SK-N-SH (cell line): ENCODE results near the gene CDK4. TPM values are rescaled to one million over a fixed set of nuclear protein-coding genes. Genes with fewer than 3 reads are reported as not detected.

Experiments used
- CTCF ChIA-PET: fragments of 300-600, 350-600 bp; formaldehyde crosslinking; extraction: SDS; loops from one replicate; lab custom pipeline; 2021; lab: Yijun Ruan, JAX
- POLR2A ChIA-PET: fragments of 350-600 bp; sonication (Branson Sonifier 250); formaldehyde crosslinking; extraction: SDS; loops from one replicate; lab custom pipeline; 2020; ENCODE audit warnings: antibody characterized with exemption, inconsistent platforms; lab: Yijun Ruan, JAX
- DNase-seq: peaks from one replicate; pipeline ENCODE4 v3.0.0; 2012
- H2AFZ ChIP-seq: fragments of 200-600 bp; sonication (generic); 2 replicates; pipeline ENCODE4 v1.8.1; 2016; ENCODE audit warnings: antibody characterized with exemption, mild to moderate bottlenecking, low read depth
- H3F3A ChIP-seq: fragments of 200-600 bp; sonication (generic); replicated peaks from 2 replicates; pipeline ENCODE3; 2016; ENCODE audit warnings: antibody characterized with exemption, mild to moderate bottlenecking; ENCODE audit not compliant: insufficient read depth
- H3K27ac ChIP-seq, 2 experiments: fragments of 200-500 bp in 1 of 2; fragments of 200-600 bp in 1 of 2; sonication (Bioruptor generic) in 1 of 2; sonication (generic), shearing (Covaris generic) in 1 of 2; 2 replicates each; pipeline versions ENCODE4 v1.5.1 to v1.6.1; 2014 to 2016; ENCODE audit warnings: low read depth in 2 of 2, inconsistent platforms in 1 of 2, low read length in 1 of 2, mild to moderate bottlenecking in 1 of 2, mixed read lengths in 1 of 2
- H3K27me3 ChIP-seq: fragments of 200-600 bp; sonication (generic), shearing (Covaris generic); 2 replicates; pipeline ENCODE4 v1.6.1; 2016; ENCODE audit warnings: mixed run types; ENCODE audit not compliant: insufficient read depth
- H3K36me3 ChIP-seq, 2 experiments: fragments of 200-500 bp in 1 of 2; fragments of 200-600 bp in 1 of 2; sonication (Bioruptor generic) in 1 of 2; sonication (generic) in 1 of 2; replicated peaks in 1 of 2; 2 replicates each; pipeline versions ENCODE3 to v1.5.1; 2014 to 2016; ENCODE audit warnings: low read length in 1 of 2, mild to moderate bottlenecking in 1 of 2; ENCODE audit not compliant: insufficient read depth in 2 of 2, control insufficient read depth in 1 of 2
- H3K4me1 ChIP-seq, 2 experiments: fragments of 200-500 bp in 1 of 2; fragments of 200-600 bp in 1 of 2; sonication (Bioruptor generic) in 1 of 2; sonication (generic), shearing (Covaris generic) in 1 of 2; 2 replicates each; pipeline versions ENCODE4 v1.5.1 to v1.6.1; 2014 to 2016; ENCODE audit warnings: low read depth in 1 of 2, low read length in 1 of 2, mixed run types in 1 of 2; ENCODE audit not compliant: insufficient read depth in 2 of 2, control insufficient read depth in 1 of 2
- H3K4me2 ChIP-seq: fragments of 200-600 bp; sonication (generic), shearing (Covaris generic); 2 replicates; pipeline ENCODE4 v1.6.1; 2017; ENCODE audit warnings: mixed run types
- H3K4me3 ChIP-seq, 2 experiments: fragments of 200-500 bp in 1 of 2; fragments of 200-600 bp in 1 of 2; sonication (Bioruptor generic) in 1 of 2; sonication (generic), shearing (Covaris generic) in 1 of 2; 2 replicates each; pipeline versions ENCODE4 v1.5.1 to v1.8.1; 2014 to 2016; ENCODE audit warnings: low read depth in 2 of 2, inconsistent platforms in 1 of 2, low read length in 1 of 2, mild to moderate bottlenecking in 1 of 2, mixed read lengths in 1 of 2, moderate library complexity in 1 of 2
- H3K79me2 ChIP-seq: fragments of 200-600 bp; sonication (generic); 2 replicates; pipeline ENCODE4 v1.8.1; 2017; ENCODE audit warnings: mild to moderate bottlenecking; ENCODE audit not compliant: insufficient read depth
- H3K9ac ChIP-seq: fragments of 200-600 bp; sonication (generic); 2 replicates; pipeline ENCODE4 v1.6.1; 2017; ENCODE audit warnings: mixed run types
- H3K9me2 ChIP-seq: fragments of 200-600 bp; sonication (generic); 2 replicates; pipeline ENCODE4 v1.6.1; 2017; ENCODE audit warnings: mixed run types
- H3K9me3 ChIP-seq: fragments of 200-600 bp; sonication (generic); 2 replicates; pipeline ENCODE4 v1.6.1; 2017; ENCODE audit warnings: mixed run types, mild to moderate bottlenecking, moderate library complexity
- H4K20me1 ChIP-seq: fragments of 200-600 bp; sonication (generic); 2 replicates; pipeline ENCODE4 v1.6.1; 2017; ENCODE audit warnings: mild to moderate bottlenecking, mixed run types; ENCODE audit not compliant: insufficient read depth
- IRF3 ChIP-seq: fragments of 150-350 bp; IDR thresholded peaks from 2 replicates; pipeline ENCODE4 v1.6.1; 2016; ENCODE audit warnings: mild to moderate bottlenecking, low read depth, low read length
- NRF1 ChIP-seq: IDR thresholded peaks from 2 replicates; pipeline ENCODE4 v1.6.1; 2012; ENCODE audit warnings: low read depth, mild to moderate bottlenecking, low read length
- RAD21 ChIP-seq: IDR thresholded peaks from 2 replicates; pipeline ENCODE4 v1.6.1; 2012; ENCODE audit warnings: mild to moderate bottlenecking, low read length
- RCOR1 ChIP-seq: fragments of 150-350 bp; IDR thresholded peaks from 2 replicates; pipeline ENCODE4 v1.6.1; 2017; ENCODE audit warnings: antibody characterized with exemption, low read length
- RFX5 ChIP-seq: IDR thresholded peaks from 2 replicates; pipeline ENCODE4 v1.6.1; 2012; ENCODE audit warnings: mild to moderate bottlenecking, improper control_type of control experiment, low read length
- TAF1 ChIP-seq: IDR thresholded peaks from 2 replicates; pipeline ENCODE4 v1.6.1; 2012; ENCODE audit warnings: low read depth, mild to moderate bottlenecking, low read length, moderate library complexity, borderline replicate concordance
- TCF12 ChIP-seq: IDR thresholded peaks from 2 replicates; pipeline ENCODE4 v1.4.0; 2012
- TEAD4 ChIP-seq: IDR thresholded peaks from 2 replicates; pipeline ENCODE4 v1.4.0; 2012; ENCODE audit warnings: mild to moderate bottlenecking, borderline replicate concordance; ENCODE audit not compliant: insufficient read depth
- WGBS: methylation state at CpG from one replicate; pipeline ENCODE4 v1.1.6; 2017; ENCODE audit warnings: low lambda C conversion rate; 5-methylcytosine and 5-hydroxymethylcytosine counted together
- polyA plus RNA-seq, 3 experiments: library from polyadenylated mRNA; depleted of rRNA; stranded (reverse); fragments of >200 nt; gene quantifications; 2 replicates each; pipeline ENCODE4 v1.2.3, GENCODE V29; 2012
- TF ChIP-seq, protein P1 (sequence below): IDR thresholded peaks from 2 replicates; pipeline ENCODE4 v1.4.0; 2012; ENCODE audit warnings: low read depth, borderline replicate concordance
- TF ChIP-seq, protein P2 (sequence below): IDR thresholded peaks from 2 replicates; pipeline ENCODE4; 2012

CDK4 gene
- polyA plus RNA-seq, 1 of the 3 experiments (the other 2 are of a cell fraction), result 324 TPM

GRCh38 chr12:57777911-57778310 is 25.8 kb upstream of the CDK4 start:
- H3K4me3 ChIP-seq, result no peak overlapping the region
- H3K36me3 ChIP-seq, result peaks cover 7 to 9% of the 10 kb centered on the region in 2 experiments
- no peaks in the 10 kb centered on the region for H3K9me3 ChIP-seq
- CTCF ChIA-PET, result interaction anchor here (0.6 to 0.7 kb wide), 2 partner anchors 19 to 38 kb away, joined by 3 read pairs; no protein-coding TSS in a partner anchor
- no peaks in the 10 kb centered on the region for H3K9me2 ChIP-seq
- POLR2A ChIA-PET, result interaction anchor here (0.6 kb wide), 1 partner anchor 10 kb away, joined by 4 read pairs; no protein-coding TSS in a partner anchor
- H3K4me1 ChIP-seq, result peaks cover 0 to 3% of the 10 kb centered on the region in 2 experiments; a peak in 1 of 4 replicates
- DNase-seq, result no peak
- no peaks in the 10 kb centered on the region for H3K27me3 ChIP-seq
- 90% methylated on average over 7 of the region's 7 CpGs for WGBS
- H3K4me2 ChIP-seq, result no peak overlapping the region
- H3F3A ChIP-seq, result peaks cover 18% of the 10 kb centered on the region
- no peak overlapping the region for H3K9ac ChIP-seq
- H2AFZ ChIP-seq, result no peak overlapping the region
- TF ChIP-seq IRF3 (no peak), RCOR1 (no peak)
- TF ChIP-seq, protein P1, sequence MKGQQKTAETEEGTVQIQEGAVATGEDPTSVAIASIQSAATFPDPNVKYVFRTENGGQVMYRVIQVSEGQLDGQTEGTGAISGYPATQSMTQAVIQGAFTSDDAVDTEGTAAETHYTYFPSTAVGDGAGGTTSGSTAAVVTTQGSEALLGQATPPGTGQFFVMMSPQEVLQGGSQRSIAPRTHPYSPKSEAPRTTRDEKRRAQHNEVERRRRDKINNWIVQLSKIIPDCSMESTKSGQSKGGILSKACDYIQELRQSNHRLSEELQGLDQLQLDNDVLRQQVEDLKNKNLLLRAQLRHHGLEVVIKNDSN, result no peak
- TF ChIP-seq, protein P2, sequence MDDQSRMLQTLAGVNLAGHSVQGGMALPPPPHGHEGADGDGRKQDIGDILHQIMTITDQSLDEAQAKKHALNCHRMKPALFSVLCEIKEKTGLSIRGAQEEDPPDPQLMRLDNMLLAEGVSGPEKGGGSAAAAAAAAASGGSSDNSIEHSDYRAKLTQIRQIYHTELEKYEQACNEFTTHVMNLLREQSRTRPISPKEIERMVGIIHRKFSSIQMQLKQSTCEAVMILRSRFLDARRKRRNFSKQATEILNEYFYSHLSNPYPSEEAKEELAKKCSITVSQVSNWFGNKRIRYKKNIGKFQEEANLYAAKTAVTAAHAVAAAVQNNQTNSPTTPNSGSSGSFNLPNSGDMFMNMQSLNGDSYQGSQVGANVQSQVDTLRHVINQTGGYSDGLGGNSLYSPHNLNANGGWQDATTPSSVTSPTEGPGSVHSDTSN, result no peak
- H3K79me2 ChIP-seq, result peaks cover 17% of the 10 kb centered on the region
- H4K20me1 ChIP-seq, result no peaks in the 10 kb centered on the region
- H3K27ac ChIP-seq, result no peak overlapping the region

DNA sequence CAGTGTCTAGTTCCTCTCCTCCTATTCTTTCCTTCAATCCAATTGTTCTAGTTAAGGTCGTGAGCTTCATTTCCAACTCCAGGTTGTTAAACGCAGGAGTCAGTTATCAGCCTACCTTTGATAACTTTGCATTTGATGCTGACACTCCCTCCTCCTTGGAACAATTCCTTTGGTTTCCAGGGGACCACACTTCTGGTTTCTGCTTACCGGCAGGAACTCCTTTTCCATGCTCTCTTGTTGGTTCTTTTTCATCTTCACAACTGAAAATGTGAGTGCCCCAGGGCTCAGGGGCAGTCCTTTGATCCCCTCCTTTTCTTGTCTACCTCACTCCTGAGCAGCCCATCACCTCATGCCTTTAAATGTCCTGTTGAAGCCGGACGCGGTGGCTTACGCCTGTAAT is 25.3 kb upstream of the CDK4 start:
- ChIA-PET CTCF (interaction anchor here (1.4 kb wide), 1 partner anchor 125 kb away, joined by 3 read pairs; no protein-coding TSS in a partner anchor), POLR2A (no interaction called here)
- peaks cover 18% of the 10 kb centered on the region for H3F3A ChIP-seq
- no peaks in the 10 kb centered on the region for H3K9me3 ChIP-seq
- no peak overlapping the region for H3K4me3 ChIP-seq
- no peak overlapping the region for H3K4me2 ChIP-seq
- H3K27ac ChIP-seq, result no peak overlapping the region
- no peak overlapping the region for H3K9ac ChIP-seq
- H3K36me3 ChIP-seq, result peaks cover 7 to 9% of the 10 kb centered on the region in 2 experiments
- no peaks in the 10 kb centered on the region for H3K27me3 ChIP-seq
- H3K79me2 ChIP-seq, result peaks cover 20% of the 10 kb centered on the region
- 97% methylated on average over 7 of the region's 7 CpGs for WGBS
- H3K4me1 ChIP-seq, result peaks cover 0 to 3% of the 10 kb centered on the region in 2 experiments; a peak in 1 of 4 replicates
- no peaks in the 10 kb centered on the region for H4K20me1 ChIP-seq
- TF ChIP-seq RAD21 (no peak), TCF12 (no peak), RFX5 (no peak), TAF1 (no peak), NRF1 (no peak), TEAD4 (no peak)
- H3K9me2 ChIP-seq, result no peaks in the 10 kb centered on the region
- DNase-seq, result no peak
- H2AFZ ChIP-seq, result no peak overlapping the region
